DND-41 (cell line): ENCODE data around the gene TCF4.

Source experiments
- ATAC-seq: fragments of 200-7000 bp; cut with Tn5 transposase; 3 replicates; pipeline ENCODE4 v1.9.1; 2021; ENCODE audit warnings: low read depth; ENCODE audit not compliant: insufficient read depth
- DNase-seq: peaks from one replicate; pipeline ENCODE4 v3.0.0-alpha.2; 2020
- H2AFZ ChIP-seq: 2 replicates; pipeline ENCODE4 v1.6.0; 2012; ENCODE audit warnings: low read depth, low read length
- H3K27ac ChIP-seq: 2 replicates; pipeline ENCODE4 v1.5.1; 2012; ENCODE audit warnings: low read length, inconsistent platforms
- H3K27me3 ChIP-seq: fragments of 200-600 bp; sonication (generic); 2 replicates; pipeline ENCODE4 v1.6.0; 2012; ENCODE audit warnings: low read length, mild to moderate bottlenecking, inconsistent platforms; ENCODE audit not compliant: insufficient read depth, poor library complexity
- H3K36me3 ChIP-seq: 2 replicates; pipeline ENCODE4 v1.5.1; 2012; ENCODE audit warnings: low read length, inconsistent platforms; ENCODE audit not compliant: insufficient read depth
- H3K4me1 ChIP-seq: 2 replicates; pipeline ENCODE4 v1.5.1; 2012; ENCODE audit warnings: mild to moderate bottlenecking, low read length; ENCODE audit not compliant: insufficient read depth
- H3K4me2 ChIP-seq: 2 replicates; pipeline ENCODE4 v1.6.0; 2012; ENCODE audit warnings: mild to moderate bottlenecking, moderate library complexity, low read length, inconsistent platforms; ENCODE audit not compliant: insufficient read depth
- H3K4me3 ChIP-seq, 2 experiments: fragments of 200-600 bp in 1 of 2; shearing (Covaris generic) in 1 of 2; 2 replicates each; pipeline ENCODE4 v1.5.1; 2012 to 2016; ENCODE audit warnings: inconsistent platforms in 2 of 2, low read length in 2 of 2, mild to moderate bottlenecking in 2 of 2, low read depth in 1 of 2, moderate library complexity in 1 of 2
- H3K79me2 ChIP-seq: 2 replicates; pipeline ENCODE4 v1.6.0; 2012; ENCODE audit warnings: low read length, inconsistent platforms; ENCODE audit not compliant: insufficient read depth
- H3K9ac ChIP-seq: 2 replicates; pipeline ENCODE4 v1.6.0; 2012; ENCODE audit warnings: low read depth, mild to moderate bottlenecking, inconsistent platforms, low read length, moderate library complexity
- H3K9me3 ChIP-seq: 2 replicates; pipeline ENCODE4 v1.5.1; 2012; ENCODE audit warnings: low read length, moderate library complexity, mild to moderate bottlenecking, inconsistent platforms; ENCODE audit not compliant: insufficient read depth, severe bottlenecking
- H4K20me1 ChIP-seq: 2 replicates; pipeline ENCODE4 v1.6.0; 2012; ENCODE audit warnings: low read length; ENCODE audit not compliant: insufficient read depth
- CTCF ChIP-seq: IDR thresholded peaks from 2 replicates; pipeline ENCODE4 v1.5.1; 2012; ENCODE audit warnings: borderline replicate concordance, low read length, moderate library complexity, mild to moderate bottlenecking; ENCODE audit not compliant: poor library complexity, severe bottlenecking; ENCODE audit errors: extremely low read depth
- EZH2 ChIP-seq: IDR thresholded peaks from 3 replicates; pipeline ENCODE4 v1.6.1; 2012; ENCODE audit warnings: borderline replicate concordance, low read depth, mild to moderate bottlenecking, moderate library complexity, low read length, inconsistent platforms; ENCODE audit not compliant: severe bottlenecking

Gene TCF4

GRCh38 chr18:55300936-55301531 lies 287.0 kb downstream of the TCF4 start:
- Histone ChIP-seq H4K20me1 (no peaks in the 10 kb centered on the region), H2AFZ (no peak overlapping the region), H3K4me2 (no peak overlapping the region), H3K4me3 (no peak overlapping the region), H3K9me3 (no peaks in the 10 kb centered on the region), H3K79me2 (no peaks in the 10 kb centered on the region), H3K27ac (no peak overlapping the region), H3K9ac (no peak overlapping the region), H3K4me1 (no peaks in the 10 kb centered on the region), H3K36me3 (no peaks in the 10 kb centered on the region), H3K27me3 (no peaks in the 10 kb centered on the region)
- ATAC-seq (no peak), DNase-seq (no peak)
- TF ChIP-seq EZH2 (no peak), CTCF (no peak)

DNA sequence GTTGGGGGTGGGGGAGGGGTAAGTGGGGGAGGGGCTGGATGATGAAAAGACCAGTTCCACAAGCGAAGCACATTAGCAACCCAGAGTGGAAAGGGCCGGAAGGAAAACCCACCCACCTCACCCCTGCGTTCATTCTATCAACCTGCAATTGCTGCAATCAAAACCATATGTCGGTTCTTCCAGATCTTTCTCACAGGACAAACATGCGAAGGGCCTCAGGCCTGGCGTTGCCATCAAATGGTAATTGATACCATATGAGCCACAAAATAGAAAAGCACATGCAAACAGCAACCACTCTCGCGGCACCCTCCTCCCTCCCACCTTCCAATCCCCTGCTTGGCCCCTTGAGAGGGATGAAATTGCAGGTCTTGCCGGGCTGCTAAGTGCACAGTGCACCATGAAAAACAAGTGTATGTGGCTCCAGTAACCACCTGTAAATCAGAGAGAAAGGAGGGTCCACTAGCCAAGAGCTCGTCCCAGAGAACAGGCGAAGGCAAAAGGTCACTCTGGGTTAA lies 287.5 kb downstream of the TCF4 start:
- ATAC-seq (no peak), DNase-seq (no peak)
- Histone ChIP-seq H3K79me2 (no peaks in the 10 kb centered on the region), H3K27me3 (no peaks in the 10 kb centered on the region), H3K9me3 (no peaks in the 10 kb centered on the region), H3K4me2 (no peak overlapping the region), H3K4me1 (no peaks in the 10 kb centered on the region), H2AFZ (no peak overlapping the region), H3K4me3 (no peak overlapping the region), H3K27ac (no peak overlapping the region), H3K36me3 (no peaks in the 10 kb centered on the region), H3K9ac (no peak overlapping the region), H4K20me1 (no peaks in the 10 kb centered on the region)
- TF ChIP-seq EZH2 (no peak), CTCF (no peak)

DNA sequence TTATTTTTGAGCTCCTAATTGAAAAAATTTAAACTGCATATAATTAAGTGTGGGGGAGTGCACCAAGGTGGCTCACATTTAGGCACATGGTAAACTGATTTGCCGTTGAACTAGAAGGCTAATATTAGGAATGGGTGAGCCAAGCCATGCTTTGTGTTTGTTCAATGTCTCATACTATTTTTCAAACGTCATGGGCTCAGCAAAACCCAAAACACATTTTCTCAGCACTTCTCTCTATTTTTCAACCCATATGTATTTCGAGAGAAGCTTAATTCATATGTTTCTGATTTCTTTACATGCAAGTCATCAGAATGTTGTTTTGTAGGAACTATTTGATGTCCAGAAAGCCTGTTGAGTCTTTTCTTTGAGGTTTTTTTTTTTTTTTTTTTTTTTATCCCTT lies 291.2 kb downstream of the TCF4 start:
- H3K27ac ChIP-seq, result no peak overlapping the region
- H3K9ac ChIP-seq, result no peak overlapping the region
- no peaks in the 10 kb centered on the region for H3K4me1 ChIP-seq
- H4K20me1 ChIP-seq, result no peaks in the 10 kb centered on the region
- H3K4me3 ChIP-seq, result no peak overlapping the region
- no peak for TF ChIP-seq CTCF
- TF ChIP-seq EZH2, result no peak
- no peak for DNase-seq
- H3K27me3 ChIP-seq, result no peaks in the 10 kb centered on the region
- H3K36me3 ChIP-seq, result no peaks in the 10 kb centered on the region
- no peak for ATAC-seq
- no peak overlapping the region for H2AFZ ChIP-seq
- no peaks in the 10 kb centered on the region for H3K79me2 ChIP-seq
- no peaks in the 10 kb centered on the region for H3K9me3 ChIP-seq
- no peak overlapping the region for H3K4me2 ChIP-seq
